AG10803 (cell line): ENCODE measurements around the gene RPTOR.

Experiments
- DNase-seq: peaks from one replicate; pipeline ENCODE4 v3.0.0; 2010; ENCODE audit warnings: low read depth
- H3K4me3 ChIP-seq: 2 replicates; pipeline ENCODE4 v1.5.1; 2011; ENCODE audit warnings: mild to moderate bottlenecking, low read length, control low read depth
- CTCF ChIP-seq: conservative IDR thresholded peaks from 2 replicates; pipeline ENCODE4 v1.5.1; 2011; ENCODE audit warnings: mild to moderate bottlenecking, low read length, control low read depth, inconsistent platforms

RPTOR gene

GRCh38 chr17:80676564-80676963 lies 131.9 kb downstream of the RPTOR start:
- no peak overlapping the region for H3K4me3 ChIP-seq
- TF ChIP-seq CTCF = no peak
- no peak for DNase-seq

- no peak for DNase-seq
- no peak for TF ChIP-seq CTCF
- H3K4me3 ChIP-seq = no peak overlapping the region
These were observed 132.6 kb downstream of the RPTOR start for GRCh38 chr17:80677214-80677756.

GRCh38 chr17:80679816-80680215 lies 135.2 kb downstream of the RPTOR start:
- TF ChIP-seq CTCF = no peak
- H3K4me3 ChIP-seq = no peak overlapping the region
- DNase-seq = no peak

GRCh38 chr17:80681215-80681614 lies 136.6 kb downstream of the RPTOR start:
- no peak for DNase-seq
- no peak overlapping the region for H3K4me3 ChIP-seq
- TF ChIP-seq CTCF = no peak

GRCh38 chr17:80682372-80682771 lies 137.7 kb downstream of the RPTOR start:
- no peak overlapping the region for H3K4me3 ChIP-seq
- no peak for TF ChIP-seq CTCF
- DNase-seq = no peak

DNA sequence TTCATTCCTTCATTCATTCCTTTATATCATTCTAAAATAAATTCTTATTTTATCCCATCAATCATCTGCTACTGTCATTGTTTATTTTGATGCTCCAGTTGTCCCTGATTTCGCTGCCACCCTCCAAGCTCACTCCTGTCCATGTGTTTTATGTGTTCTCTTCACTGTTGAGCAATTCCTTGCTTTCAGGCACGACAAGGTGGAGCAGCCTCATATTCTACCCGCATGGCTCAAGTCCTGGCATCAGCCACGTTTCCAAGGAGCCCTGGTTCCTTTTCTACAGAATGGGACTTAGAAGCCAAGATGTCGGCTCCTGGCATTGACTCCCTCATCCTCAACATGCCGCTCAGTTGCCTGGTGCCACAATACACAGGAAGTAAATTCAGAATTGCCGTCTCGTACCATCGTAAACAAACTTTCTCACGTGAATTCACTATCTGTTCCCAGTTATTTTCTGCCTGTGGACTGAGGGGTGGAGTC lies 139.0 kb downstream of the RPTOR start:
- H3K4me3 ChIP-seq = no peak overlapping the region
- no peak for DNase-seq
- TF ChIP-seq CTCF = no peak

DNA sequence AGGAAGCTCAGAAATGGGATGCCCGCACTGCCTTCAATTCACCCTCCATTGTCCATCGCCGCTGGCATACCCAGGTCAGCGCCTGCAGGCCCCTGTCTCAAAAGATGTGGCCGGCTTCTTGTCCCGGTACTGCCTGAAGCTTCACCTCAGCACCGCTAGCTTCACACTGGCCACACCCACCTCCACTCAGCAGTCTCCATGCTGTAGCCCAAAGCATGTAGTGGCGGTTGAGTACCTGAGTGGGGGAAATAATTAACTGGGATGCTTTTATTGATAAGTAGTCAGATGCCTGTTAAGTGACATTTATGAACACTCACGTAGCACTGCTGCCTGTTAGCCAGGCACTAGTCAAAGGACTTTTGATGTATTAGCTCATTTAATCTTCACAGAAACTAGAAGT lies 143.2 kb downstream of the RPTOR start:
- no peak for TF ChIP-seq CTCF
- H3K4me3 ChIP-seq = no peak overlapping the region
- no peak for DNase-seq
